DLD1 (cell line): ENCODE measurements around the gene SLC45A1.

Experiments used
- in situ Hi-C: cut with HindIII; loops from 2 replicates; pipeline ENCODE4 v1.10.0; 2017; ENCODE audit warnings: low sequenced_read_pairs

The SLC45A1 gene

DNA sequence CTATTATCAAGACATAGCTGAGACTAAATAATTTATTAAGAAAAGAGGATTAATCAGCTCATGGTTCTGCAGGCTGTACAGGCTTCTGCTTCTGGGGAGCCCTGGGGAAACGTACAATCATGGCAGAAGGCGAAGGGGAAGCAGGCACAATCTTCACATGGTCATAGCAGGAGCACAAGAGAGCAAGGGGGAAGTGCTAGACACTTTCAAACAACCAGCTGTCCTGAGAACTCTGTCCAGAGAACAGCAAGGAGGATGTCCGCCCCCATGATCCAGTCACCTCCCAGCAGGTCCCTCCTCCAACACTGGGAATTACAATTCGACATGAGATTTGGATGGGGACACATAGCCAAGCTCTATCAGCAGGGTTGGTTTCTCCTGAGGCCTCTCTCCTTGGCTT is 10.3 kb upstream of the SLC45A1 start:
- in situ Hi-C loops: no loop called here

DNA sequence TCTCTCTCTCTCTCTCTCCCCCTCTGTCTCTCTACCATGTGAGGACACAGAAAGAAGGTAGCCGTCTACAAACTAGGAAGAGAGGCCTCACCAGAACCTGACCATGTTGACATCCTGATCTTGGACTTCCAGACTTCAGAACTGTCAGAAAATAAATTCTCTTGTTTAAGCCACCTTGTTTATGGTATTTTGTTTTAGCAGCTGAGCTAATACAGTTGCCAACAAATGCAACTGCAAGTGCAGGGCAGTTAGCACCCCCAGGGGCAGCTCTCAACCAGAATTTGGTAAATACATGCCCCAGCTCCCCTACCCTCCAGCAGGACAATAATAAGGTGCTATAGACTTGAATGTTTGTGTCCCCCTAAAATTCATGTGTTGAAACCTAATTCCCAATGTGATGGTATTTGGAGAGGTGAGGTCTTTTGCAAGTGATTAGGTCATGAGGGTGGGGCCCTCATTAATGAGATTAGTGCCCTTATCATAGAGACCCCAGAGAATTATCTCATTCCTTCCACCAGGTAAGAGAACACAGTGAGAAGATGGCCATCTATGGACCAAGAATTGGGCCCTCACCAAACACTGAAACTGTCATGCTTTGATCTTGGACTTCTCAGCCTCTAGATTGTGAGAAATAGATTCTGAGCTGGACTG is 6.7 kb upstream of the SLC45A1 start:
- in situ Hi-C loops: no loop called here

DNA sequence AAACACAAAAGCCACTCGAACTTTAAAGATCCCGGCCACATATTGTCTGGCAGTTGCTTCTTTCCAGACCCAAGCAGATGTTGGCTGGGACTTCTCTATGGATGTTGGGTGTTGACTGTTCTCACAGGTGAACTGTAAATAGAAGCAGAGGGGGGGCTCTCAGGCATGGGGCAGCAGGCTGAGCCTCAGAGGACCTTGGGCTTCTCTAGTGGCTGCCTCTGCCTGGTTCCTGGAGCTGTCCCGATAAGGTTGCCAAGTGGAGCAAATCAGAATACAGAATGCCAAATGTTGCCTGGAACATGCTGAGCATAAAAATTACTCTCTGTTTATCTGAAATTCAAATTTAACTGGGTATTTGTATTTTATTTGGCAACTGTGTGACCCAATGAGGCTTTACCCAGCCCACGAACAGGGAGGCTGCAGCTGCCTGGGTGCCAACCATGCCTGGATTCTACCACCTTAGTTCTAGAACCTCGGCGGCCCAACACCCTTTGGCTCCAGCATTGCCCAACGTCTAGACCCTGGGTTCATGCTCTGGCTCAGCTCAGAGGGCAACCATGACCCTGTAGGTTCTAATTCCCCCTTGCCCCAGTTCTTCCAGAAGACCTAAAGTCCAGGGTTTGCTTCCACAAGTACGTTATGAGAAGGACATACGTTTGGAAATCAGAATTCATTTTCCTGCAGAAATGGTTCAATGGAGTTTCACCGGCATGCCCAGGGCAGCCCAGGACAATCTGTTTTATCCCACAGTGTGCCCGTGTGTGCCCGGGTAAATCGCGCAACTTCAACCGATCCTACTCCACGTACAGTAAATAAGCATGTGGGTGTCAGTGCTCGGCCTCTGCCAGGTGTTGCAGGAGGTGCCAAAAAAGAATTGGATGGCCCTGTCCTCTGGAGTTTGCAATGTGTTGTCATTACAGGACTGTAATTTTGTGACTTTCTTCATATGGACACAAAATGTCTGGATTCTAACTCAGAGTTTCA is 5.4 kb upstream of the SLC45A1 start:
- in situ Hi-C loops: no loop called here

DNA sequence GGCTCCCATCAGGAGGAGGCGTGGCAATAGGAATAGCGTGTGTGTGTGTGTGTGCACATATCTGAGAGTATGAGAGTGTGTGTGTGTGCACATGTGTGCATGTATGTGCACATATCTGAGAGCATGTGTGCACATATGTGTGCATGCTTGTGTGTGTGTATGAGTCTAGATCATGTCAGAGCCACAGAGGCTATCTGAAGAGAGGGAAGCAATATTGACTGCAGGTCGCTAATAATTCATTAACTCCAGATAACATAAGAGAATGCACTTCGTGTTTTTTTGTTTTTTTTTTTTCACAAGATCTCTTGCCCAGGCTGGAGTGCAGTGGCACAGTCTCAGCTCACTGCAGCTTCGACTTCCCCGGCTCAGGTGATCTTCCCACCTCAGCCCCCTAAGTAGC is 4.7 kb upstream of the SLC45A1 start:
- in situ Hi-C loops: no loop called here

DNA sequence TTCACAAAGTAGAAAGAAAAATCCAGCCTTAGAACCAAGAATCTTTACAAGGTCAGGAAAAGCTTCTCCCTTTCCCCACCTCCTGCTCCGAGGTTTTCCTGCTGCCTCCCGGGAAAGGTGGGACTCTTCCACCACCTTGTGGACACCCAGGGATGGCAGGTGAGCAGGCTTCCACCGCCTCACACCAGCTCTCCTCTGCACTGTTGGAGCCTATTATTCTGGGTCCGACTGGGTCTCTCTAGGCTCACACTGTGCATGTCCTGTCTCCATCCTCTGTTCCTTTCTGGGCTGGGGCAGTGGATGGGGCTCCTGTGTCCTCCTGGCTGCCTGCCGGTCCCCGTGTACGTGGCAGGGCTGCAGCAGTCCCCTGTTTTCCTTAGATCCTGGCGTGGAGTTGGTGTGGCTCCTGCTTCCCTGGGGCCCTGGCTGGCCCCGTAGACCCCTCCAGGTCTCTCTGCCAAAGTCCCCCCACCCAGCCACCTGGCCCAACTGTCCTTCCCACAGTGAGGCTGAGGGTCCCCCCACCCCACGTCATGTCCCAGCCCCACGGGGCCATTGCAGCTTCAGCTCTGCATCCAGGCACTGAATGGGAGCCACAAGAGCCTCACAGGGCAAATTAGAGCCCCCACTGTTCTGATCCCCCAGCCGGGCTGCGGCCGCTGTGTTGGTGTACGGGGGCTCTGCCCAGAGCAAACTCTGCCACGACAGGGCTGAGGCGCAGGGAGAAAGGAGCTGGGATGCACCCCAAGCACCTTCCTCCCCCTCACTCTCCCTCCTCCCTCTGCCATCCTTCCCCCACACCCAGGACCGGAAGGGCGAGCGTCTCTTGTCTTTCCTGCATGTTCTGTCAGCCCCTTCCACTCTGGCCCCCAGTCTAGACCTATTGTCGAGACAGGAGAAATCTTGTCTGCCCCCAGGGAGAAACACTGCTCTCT is 3.3 kb upstream of the SLC45A1 start:
- in situ Hi-C loops: loop anchor here (5.0 kb wide), 1 partner anchor 302 kb away; no protein-coding TSS in a partner anchor

DNA sequence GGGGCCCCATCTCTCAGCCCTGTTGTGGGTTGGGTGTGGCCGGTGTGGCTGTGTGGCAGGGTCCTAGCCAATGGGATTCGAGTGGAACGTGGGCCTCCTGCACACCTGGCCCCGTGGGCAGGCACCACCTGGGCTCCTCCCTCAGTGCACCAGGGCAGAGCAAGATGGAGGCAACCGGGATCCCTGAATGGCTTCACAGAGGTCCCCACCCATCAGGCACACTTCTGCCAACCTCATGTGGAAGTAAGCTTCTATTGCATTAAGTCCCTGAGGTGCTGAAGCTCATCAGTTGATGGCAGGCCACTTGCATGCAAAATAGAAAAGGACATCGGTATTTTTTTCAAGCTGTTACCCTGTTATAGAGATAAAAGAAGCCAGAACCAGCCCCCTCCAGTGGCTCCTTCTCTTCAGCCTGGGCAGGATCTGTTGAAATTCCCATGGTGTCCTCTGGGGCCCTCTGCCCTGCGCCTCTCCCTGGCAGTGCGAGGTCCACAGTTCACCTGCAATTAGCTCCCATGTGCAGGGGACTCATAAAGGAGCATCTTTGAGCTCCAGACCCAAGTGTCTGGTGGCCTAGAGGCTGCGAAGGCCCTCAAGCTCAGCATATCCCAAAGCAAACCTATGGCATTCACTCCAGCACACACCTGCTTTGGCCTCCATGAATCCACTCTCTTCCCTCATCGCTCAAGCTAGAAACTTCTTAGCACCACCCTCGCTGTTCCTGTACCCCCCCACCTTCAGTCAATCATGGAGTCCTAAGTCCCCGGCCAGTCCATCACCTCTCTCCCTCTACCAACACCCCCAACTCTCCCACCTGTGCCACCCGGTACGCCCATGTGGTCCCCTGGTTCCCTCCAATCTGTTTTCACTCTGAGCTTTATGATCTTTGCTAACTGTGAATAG is 2.1 kb upstream of the SLC45A1 start:
- in situ Hi-C loops: loop anchor here (5.0 kb wide), 1 partner anchor 304 kb away; no protein-coding TSS in a partner anchor

DNA sequence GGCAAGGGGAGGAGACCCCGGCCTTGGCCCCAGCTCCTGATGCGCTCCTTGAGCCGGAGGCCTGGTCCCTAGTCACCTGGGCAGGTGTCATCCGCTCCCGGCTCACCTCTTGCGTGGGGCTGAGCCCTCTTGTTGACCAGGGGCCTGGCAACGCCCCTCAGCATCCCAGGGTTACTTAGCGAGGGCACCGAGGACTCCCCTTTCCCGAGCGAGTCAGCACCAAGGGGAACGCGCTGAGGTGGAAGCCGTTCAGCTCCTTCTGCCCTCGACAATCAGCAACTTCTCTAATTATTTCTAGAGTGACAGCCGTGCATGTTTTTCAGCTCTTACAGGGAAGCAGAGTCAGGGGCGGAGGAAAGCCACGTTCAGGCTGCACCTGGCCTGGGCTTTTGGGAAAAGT is 522 bp downstream of the SLC45A1 start:
- in situ Hi-C loops: loop anchor here (5.0 kb wide), 1 partner anchor 306 kb away; no protein-coding TSS in a partner anchor

DNA sequence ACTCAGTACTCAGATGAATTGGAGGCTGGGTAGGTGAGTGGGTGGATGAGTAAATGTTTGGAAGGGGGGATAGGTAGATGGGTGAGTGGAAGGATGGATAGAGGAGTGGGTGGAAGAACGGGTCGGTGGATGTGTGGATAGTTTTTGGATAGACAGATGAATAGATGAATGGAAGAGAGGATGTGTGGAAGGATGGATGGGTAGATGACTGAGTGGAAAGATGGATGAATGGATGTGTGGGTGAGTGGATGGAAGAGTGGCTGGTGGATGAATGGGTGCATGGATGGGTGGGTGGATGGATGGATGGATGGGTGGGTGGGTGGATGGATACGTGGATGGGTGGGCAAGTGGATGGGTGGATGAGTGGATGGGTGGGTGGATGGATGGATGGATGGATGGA is 3.7 kb downstream of the SLC45A1 start:
- in situ Hi-C loops: no loop called here

DNA sequence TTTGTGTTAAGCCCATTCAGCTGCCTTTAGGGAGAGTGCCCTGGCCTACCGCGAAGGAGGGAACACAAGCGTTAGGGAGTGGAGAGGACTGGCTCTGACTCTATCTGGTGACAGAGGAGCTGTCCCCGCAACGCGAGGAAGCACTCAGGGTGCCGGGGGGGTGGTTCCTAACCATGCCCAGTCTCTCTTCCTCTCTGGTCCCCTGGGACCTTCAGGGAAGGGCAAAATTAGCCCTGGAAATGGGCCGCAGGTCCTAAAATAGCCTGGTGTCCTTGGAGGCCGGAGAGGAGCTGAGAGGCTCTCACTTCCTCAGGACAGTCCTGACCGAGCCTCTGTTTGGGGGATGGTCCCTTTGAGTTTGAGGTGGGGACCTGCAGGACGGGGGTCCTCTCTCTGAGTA is 5.8 kb downstream of the SLC45A1 start:
- in situ Hi-C loops: no loop called here

DNA sequence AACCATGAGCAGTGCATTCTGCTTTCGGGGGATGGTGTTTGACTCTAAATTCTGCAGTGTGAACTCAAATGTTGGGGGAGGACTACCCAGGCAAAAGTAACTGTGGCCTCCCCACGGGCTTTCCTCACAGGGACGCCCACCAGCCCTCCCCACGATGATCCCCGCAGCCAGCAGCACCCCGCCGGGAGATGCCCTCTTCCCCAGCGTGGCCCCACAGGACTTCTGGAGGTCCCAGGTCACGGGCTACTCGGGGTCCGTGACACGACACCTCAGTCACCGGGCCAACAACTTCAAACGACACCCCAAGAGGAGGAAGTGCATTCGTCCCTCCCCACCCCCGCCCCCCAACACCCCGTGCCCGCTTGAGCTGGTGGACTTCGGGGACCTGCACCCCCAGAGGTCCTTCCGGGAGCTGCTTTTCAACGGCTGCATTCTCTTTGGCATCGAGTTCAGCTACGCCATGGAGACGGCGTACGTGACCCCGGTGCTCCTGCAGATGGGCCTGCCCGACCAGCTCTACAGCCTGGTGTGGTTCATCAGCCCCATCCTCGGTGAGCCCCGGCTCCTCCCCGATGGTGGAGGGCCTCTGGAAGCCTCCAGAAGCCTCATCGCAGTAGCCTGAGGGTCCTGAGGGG is 6.4 kb downstream of the SLC45A1 start:
- in situ Hi-C loops: no loop called here

DNA sequence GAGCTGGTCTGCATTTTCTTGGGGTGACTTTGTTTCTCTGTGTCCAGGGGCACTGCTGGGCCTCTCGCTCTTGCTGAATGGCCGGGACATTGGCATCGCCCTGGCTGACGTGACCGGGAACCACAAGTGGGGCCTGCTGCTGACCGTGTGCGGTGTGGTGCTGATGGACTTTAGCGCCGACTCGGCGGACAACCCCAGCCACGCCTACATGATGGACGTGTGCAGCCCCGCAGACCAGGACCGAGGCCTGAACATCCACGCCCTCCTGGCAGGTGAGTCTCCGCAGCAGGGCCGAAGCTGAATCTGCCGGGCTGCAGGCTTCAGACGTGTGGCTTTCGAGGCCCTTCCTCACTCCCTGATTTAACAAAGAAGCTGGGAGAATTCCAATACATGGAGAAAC is 7.9 kb downstream of the SLC45A1 start:
- in situ Hi-C loops: no loop called here

DNA sequence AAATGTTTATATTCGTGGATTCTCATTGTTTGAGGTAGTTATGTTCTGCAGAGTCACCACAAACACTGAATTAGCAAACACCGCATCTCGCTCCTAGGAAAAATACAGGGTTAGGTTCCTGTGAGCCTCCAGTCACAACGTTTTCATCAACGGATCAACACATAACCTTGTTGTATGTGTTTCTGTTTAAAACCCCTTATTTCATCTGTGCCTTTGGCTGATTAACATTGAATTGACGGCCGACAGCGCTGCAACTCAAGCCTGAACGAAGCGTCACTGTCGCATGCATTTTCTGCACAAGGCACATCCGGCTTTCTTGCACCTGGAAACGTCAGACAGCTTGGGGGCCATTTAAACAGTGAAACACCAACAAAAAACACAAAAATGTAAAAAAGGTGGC is 8.4 kb downstream of the SLC45A1 start:
- in situ Hi-C loops: no loop called here

DNA sequence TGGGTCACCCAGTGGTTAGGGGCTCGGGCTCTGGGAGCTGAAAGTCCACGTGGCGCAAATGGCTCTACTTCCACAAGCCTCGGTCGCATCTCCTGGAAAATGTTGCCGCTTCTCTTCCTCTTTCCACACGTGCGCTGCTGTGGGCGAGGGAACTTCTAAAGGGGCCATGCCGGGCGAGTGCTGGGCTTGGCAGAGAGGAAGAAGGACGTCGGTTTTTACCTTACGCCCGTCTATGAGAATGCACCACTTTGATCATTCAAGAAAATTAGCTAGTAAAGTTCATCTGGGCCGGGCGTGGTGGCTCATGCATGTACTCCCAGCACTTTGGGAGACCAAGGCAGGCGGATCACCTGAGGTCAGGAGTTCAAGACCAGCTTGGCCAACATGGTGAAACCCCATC is 10.4 kb downstream of the SLC45A1 start:
- in situ Hi-C loops: no loop called here

DNA sequence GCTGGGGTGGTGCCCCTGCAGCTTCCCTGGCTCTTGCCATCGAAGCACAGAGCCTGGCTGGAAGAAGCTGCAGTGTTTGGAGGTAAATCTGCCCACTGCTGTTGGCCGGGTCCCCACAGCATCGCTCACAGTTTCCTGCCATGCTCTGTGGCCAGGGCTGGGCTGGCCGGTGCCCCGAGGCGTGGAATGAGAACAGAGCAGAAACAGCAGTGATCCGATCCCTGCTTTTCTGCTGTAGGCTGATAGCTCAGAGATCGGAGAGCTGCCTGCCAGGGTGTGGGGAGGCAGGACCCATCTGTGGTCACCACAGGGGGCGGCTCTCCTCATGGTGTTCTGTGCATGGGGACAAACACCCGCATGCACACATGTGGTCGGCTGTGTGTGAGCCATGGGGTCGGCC is 11.5 kb downstream of the SLC45A1 start:
- in situ Hi-C loops: no loop called here

DNA sequence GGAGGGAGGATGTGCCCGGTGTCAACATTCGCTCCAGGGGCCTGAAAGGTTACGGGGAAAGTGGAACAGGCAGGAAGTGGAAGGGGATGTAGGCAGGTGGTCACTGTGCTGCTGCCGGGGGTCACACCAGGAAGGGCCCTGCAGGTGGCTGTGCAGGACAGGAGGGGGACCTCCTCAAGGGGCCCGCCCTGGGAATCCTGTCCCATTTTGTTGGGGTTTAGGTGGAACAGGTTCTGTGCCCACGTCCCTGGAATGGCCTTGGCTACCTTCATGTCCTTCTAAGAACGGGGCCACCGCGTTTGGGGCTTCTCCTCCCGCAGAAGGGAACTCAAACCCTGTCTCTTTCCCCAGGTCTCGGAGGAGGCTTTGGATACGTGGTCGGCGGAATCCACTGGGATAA is 11.9 kb downstream of the SLC45A1 start:
- in situ Hi-C loops: no loop called here

DNA sequence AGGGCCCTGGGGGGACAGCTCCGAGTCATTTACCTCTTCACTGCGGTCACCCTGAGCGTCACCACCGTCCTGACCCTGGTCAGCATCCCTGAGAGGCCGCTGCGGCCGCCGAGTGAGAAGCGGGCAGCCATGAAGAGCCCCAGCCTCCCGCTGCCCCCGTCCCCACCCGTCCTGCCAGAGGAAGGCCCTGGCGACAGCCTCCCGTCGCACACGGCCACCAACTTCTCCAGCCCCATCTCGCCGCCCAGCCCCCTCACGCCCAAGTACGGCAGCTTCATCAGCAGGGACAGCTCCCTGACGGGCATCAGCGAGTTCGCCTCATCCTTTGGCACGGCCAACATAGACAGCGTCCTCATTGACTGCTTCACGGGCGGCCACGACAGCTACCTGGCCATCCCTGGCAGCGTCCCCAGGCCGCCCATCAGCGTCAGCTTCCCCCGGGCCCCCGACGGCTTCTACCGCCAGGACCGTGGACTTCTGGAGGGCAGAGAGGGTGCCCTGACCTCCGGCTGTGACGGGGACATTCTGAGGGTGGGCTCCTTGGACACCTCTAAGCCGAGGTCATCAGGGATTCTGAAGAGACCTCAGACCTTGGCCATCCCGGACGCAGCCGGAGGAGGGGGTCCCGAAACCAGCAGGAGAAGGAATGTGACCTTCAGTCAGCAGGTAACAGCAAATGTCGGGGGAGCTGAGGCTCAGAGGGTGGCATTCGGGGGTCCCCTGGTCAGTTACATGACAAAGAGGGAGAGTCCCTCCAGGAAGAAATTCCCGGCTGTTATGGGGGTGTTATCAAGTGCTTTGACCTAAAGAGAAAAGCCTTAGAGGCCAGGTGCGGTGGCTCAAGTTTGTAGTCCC is 12.6 kb downstream of the SLC45A1 start:
- in situ Hi-C loops: no loop called here

DNA sequence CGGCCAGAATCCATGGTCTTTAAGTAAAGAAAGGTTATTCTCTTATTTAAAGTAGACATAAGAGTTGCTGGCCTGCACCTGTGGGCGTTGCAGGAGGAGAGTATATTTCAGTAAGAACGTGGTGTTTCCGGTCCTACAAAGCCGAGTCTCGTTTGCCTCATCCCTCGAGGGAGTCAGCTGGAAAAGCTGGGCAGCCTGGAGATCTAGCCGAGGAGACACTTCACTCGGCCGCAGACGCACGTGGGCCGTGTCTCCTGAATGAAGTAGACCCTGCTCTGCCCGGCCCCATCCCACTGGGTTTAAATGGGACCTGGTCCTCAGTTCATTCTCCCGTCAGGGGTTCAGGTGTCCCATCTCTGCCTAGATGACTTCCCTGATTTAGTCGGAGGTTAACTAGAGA is 14.9 kb downstream of the SLC45A1 start:
- in situ Hi-C loops: no loop called here

DNA sequence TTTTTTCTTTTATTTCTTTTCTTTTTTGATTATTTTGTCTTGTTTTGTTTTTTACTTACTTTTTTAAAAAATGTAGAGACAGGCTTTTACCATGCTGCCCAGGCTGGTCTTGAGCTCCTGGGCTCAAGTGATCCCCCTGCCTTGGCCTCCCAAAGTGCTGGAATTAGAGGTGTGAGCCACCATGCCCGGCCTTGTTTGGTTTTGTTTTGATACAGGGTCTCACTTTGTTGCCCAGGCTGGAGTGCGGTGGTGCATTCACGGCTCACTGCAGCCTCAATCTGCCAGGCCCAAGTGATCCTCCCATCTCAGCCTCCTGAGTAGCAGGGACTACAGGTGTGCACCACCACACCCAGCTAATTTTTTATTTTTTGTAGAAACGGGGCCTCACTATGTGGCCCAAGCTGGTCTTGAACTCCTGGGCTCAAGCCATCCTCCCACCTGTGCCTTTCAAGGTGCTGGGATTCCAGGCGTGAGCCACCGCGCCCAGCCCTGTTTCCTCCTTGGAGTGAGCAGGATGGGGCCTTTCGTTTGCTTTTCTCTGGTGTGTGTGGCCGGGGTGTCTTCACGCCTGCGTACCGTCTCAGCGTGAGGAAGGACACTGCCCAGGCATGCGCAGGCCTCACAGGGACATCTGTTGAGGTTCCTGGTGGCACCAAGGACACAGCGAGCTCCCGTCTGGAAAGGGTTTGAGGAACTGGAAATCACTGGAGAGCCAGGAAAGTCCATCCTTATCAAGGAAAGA is 15.5 kb downstream of the SLC45A1 start:
- in situ Hi-C loops: no loop called here
